Neural cell (in vitro differentiated cells): Measurements from ENCODE around the gene SLC8A3. TPM values are rescaled to one million over a fixed set of nuclear protein-coding genes. Genes with fewer than 3 reads are reported as not detected.

Experiments used
- H2AFZ ChIP-seq: fragments of 200-600, 300-800 bp; sonication (generic), shearing (Covaris generic); 2 replicates; pipeline ENCODE4 v1.6.0; 2014; ENCODE audit warnings: low read depth, mild to moderate bottlenecking, antibody characterized with exemption, low read length, moderate library complexity
- H3F3A ChIP-seq: fragments of 200-600 bp; shearing (Covaris generic); 2 replicates; pipeline ENCODE4 v1.6.1; 2016; ENCODE audit warnings: mild to moderate bottlenecking, moderate library complexity, mixed read lengths, antibody characterized with exemption, low read length; ENCODE audit not compliant: insufficient read depth, poor library complexity, severe bottlenecking
- H3K27ac ChIP-seq: fragments of 200-600, 300-800 bp; sonication (generic), shearing (Covaris generic); 2 replicates; pipeline ENCODE4 v1.5.1; 2014; ENCODE audit warnings: mild to moderate bottlenecking, low read length, moderate library complexity
- H3K27me3 ChIP-seq: fragments of 300-800, 200-600 bp; sonication (generic), shearing (Covaris generic); 2 replicates; pipeline ENCODE4 v1.6.0; 2014; ENCODE audit warnings: mild to moderate bottlenecking, low read depth, low read length, moderate library complexity; ENCODE audit not compliant: insufficient read depth
- H3K36me3 ChIP-seq: fragments of 300-800, 200-600 bp; sonication (generic), shearing (Covaris generic); 2 replicates; pipeline ENCODE4 v1.5.1; 2014; ENCODE audit warnings: mild to moderate bottlenecking, antibody characterized with exemption, low read length, moderate library complexity; ENCODE audit not compliant: insufficient read depth
- H3K4me2 ChIP-seq: fragments of 300-800, 200-600 bp; sonication (generic), shearing (Covaris generic); 2 replicates; pipeline ENCODE4 v1.6.0; 2014; ENCODE audit warnings: mild to moderate bottlenecking, low read length
- H3K4me3 ChIP-seq: fragments of 300-800, 200-600 bp; sonication (generic), shearing (Covaris generic); 2 replicates; pipeline ENCODE4 v1.5.1; 2014; ENCODE audit warnings: mild to moderate bottlenecking, low read length, moderate library complexity
- H3K79me2 ChIP-seq: fragments of 200-600 bp; shearing (Covaris generic); replicated peaks from 2 replicates; pipeline ENCODE4 v1.6.0; 2014; ENCODE audit warnings: mild to moderate bottlenecking, low read length, moderate library complexity; ENCODE audit not compliant: insufficient read depth
- H3K9ac ChIP-seq: fragments of 300-800, 200-600 bp; sonication (generic), shearing (Covaris generic); 2 replicates; pipeline ENCODE4 v1.6.1; 2016; ENCODE audit warnings: mild to moderate bottlenecking, low read length, mixed read lengths
- H3K9me2 ChIP-seq: fragments of 200-600 bp; shearing (Covaris generic); 2 replicates; pipeline ENCODE4 v1.6.1; 2016; ENCODE audit warnings: mild to moderate bottlenecking, low read length, mixed read lengths; ENCODE audit not compliant: insufficient read depth
- H3K9me3 ChIP-seq: fragments of 200-600, 300-800 bp; sonication (generic), shearing (Covaris generic); 2 replicates; pipeline ENCODE4 v1.6.1; 2016; ENCODE audit warnings: mild to moderate bottlenecking, mixed run types, low read length, moderate library complexity, mixed read lengths
- H4K20me1 ChIP-seq: fragments of 200-600 bp; shearing (Covaris generic); 2 replicates; pipeline ENCODE4 v1.6.1; 2016; ENCODE audit warnings: mild to moderate bottlenecking, mixed run types; ENCODE audit not compliant: insufficient read depth
- CTCF ChIP-seq: fragments of 450-650 bp; IDR thresholded peaks from 2 replicates; pipeline ENCODE4 v1.5.1; 2014; ENCODE audit warnings: antibody characterized with exemption, mild to moderate bottlenecking, moderate library complexity; ENCODE audit not compliant: poor library complexity, severe bottlenecking
- EP300 ChIP-seq: fragments of 450-650 bp; conservative IDR thresholded peaks from 2 replicates; pipeline ENCODE4 v1.6.1; 2014; ENCODE audit warnings: antibody characterized with exemption, mild to moderate bottlenecking, moderate library complexity; ENCODE audit not compliant: poor library complexity, severe bottlenecking
- EZH2 ChIP-seq: fragments of 200-600, 300-800 bp; shearing (Covaris generic), sonication (generic); IDR thresholded peaks from 2 replicates; pipeline ENCODE4 v1.6.1; 2014; ENCODE audit warnings: antibody characterized with exemption, low read length, borderline replicate concordance, mild to moderate bottlenecking; ENCODE audit not compliant: insufficient read depth, poor library complexity, severe bottlenecking
- MXI1 ChIP-seq: fragments of 450-650 bp; conservative IDR thresholded peaks from 2 replicates; pipeline ENCODE4 v1.6.1; 2014; ENCODE audit warnings: antibody characterized with exemption, mild to moderate bottlenecking; ENCODE audit not compliant: poor library complexity, severe bottlenecking
- POLR2AphosphoS5 ChIP-seq: IDR thresholded peaks from 2 replicates; pipeline ENCODE4 v1.6.1; 2012
- RAD21 ChIP-seq: fragments of 450-650 bp; conservative IDR thresholded peaks from 2 replicates; pipeline ENCODE4 v1.6.1; 2014; ENCODE audit warnings: antibody characterized with exemption, mild to moderate bottlenecking, moderate library complexity
- REST ChIP-seq: IDR thresholded peaks from 2 replicates; pipeline ENCODE4 v1.6.1; 2012; ENCODE audit warnings: borderline replicate concordance
- SMC3 ChIP-seq: fragments of 450-650 bp; conservative IDR thresholded peaks from 2 replicates; pipeline ENCODE4 v1.6.1; 2014; ENCODE audit warnings: antibody characterized with exemption, mild to moderate bottlenecking, moderate library complexity; ENCODE audit not compliant: poor library complexity
- TAF1 ChIP-seq: IDR thresholded peaks from 2 replicates; pipeline ENCODE4 v1.6.1; 2012; ENCODE audit warnings: low read depth
- polyA plus RNA-seq: library from polyadenylated mRNA; depleted of rRNA; stranded (reverse); fragments of >200 nt; gene quantifications from 2 replicates; pipeline ENCODE4 v1.2.3, GENCODE V29; 2014

The SLC8A3 gene
- polyA plus RNA-seq, 1 donor from 2014 or later: 2.9 TPM

DNA sequence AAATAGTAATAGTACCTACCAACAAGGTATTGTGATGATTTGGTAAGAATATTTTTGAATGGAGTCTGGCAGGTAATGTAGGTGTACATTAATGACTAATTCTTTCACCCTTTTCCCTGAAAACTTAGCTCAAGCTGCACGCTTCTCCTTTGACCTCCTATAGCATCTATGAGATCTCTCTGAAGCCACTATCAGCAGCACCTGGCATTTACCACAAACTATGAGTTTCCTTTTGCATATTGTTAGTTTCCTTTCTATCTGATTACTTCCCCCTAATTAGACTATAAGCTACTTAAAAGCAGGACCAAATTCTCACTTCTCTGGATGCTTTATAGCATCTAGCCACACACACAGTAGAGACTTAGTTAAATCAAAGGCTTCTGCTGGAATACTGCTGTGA, 48.1 kb downstream of the SLC8A3 start:
- no peak overlapping the region for H3K4me3 ChIP-seq
- H4K20me1 ChIP-seq: no peaks in the 10 kb centered on the region
- H3K27ac ChIP-seq: no peak overlapping the region
- no peak overlapping the region for H3K9ac ChIP-seq
- no peaks in the 10 kb centered on the region for H3K79me2 ChIP-seq
- no peak overlapping the region for H2AFZ ChIP-seq
- no peaks in the 10 kb centered on the region for H3F3A ChIP-seq
- no peak for TF ChIP-seq MXI1
- TF ChIP-seq POLR2AphosphoS5: no peak
- TF ChIP-seq TAF1: no peak
- no peak for TF ChIP-seq REST
- no peak for TF ChIP-seq EZH2
- TF ChIP-seq RAD21: no peak
- TF ChIP-seq SMC3: no peak
- TF ChIP-seq CTCF: no peak
- TF ChIP-seq EP300: no peak
- no peaks in the 10 kb centered on the region for H3K9me3 ChIP-seq
- no peaks in the 10 kb centered on the region for H3K36me3 ChIP-seq
- no peak overlapping the region for H3K4me2 ChIP-seq
- H3K27me3 ChIP-seq: no peaks in the 10 kb centered on the region
- no peaks in the 10 kb centered on the region for H3K9me2 ChIP-seq

DNA sequence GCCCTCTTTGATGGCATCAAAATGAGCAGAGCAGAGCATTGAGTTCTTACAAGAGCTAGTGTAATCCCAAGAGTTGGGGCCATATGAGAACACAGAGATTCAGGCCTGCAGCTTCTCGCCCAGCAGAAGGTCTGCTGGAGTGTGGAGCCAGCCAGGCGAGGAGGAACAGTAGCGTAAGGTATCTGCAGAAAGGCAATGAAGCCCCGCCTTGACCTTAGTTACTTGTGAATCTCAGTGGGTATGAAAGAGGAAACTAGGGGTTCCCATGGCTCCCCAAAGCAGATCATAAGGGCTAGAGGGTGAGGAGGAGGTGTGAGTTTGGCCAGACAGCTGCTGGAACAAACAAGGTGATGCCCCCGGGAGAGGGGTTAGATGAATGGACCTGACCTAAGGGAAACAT, 49.4 kb downstream of the SLC8A3 start:
- H3K9ac ChIP-seq: no peak overlapping the region
- H3K27ac ChIP-seq: no peak overlapping the region
- H3K27me3 ChIP-seq: no peaks in the 10 kb centered on the region
- H4K20me1 ChIP-seq: no peaks in the 10 kb centered on the region
- no peaks in the 10 kb centered on the region for H3K9me3 ChIP-seq
- no peaks in the 10 kb centered on the region for H3F3A ChIP-seq
- TF ChIP-seq MXI1: no peak
- no peak for TF ChIP-seq SMC3
- no peak for TF ChIP-seq CTCF
- no peak for TF ChIP-seq REST
- TF ChIP-seq TAF1: no peak
- TF ChIP-seq POLR2AphosphoS5: no peak
- no peak for TF ChIP-seq EZH2
- TF ChIP-seq EP300: no peak
- no peak for TF ChIP-seq RAD21
- no peak overlapping the region for H3K4me2 ChIP-seq
- no peaks in the 10 kb centered on the region for H3K79me2 ChIP-seq
- no peak overlapping the region for H3K4me3 ChIP-seq
- H2AFZ ChIP-seq: no peak overlapping the region
- no peaks in the 10 kb centered on the region for H3K9me2 ChIP-seq
- H3K36me3 ChIP-seq: no peaks in the 10 kb centered on the region
